Stomach smooth muscle (tissue), 2 donors: ENCODE results near the gene GPR176.

Experiments used
- H3K27ac ChIP-seq: one replicate; pipeline ENCODE4 v1.7.0; 2013; ENCODE audit warnings: mild to moderate bottlenecking, low read length, inconsistent platforms
- H3K27me3 ChIP-seq, 2 donors: one replicate each; pipeline ENCODE4 v1.7.0; 2013; ENCODE audit warnings: low read length in 2 of 2; ENCODE audit not compliant: insufficient read depth in 2 of 2, control insufficient read depth in 1 of 2
- H3K36me3 ChIP-seq, 2 donors: one replicate each; pipeline ENCODE4 v1.7.0; 2013; ENCODE audit warnings: low read length in 2 of 2; ENCODE audit not compliant: control insufficient read depth in 2 of 2, insufficient read depth in 2 of 2
- H3K4me1 ChIP-seq: one replicate; pipeline ENCODE4 v1.7.0; 2013; ENCODE audit warnings: low read length; ENCODE audit not compliant: control insufficient read depth, insufficient read depth
- H3K4me3 ChIP-seq, 2 donors: one replicate each; pipeline ENCODE4 v1.7.0; 2013; ENCODE audit warnings: low read length in 2 of 2
- H3K9ac ChIP-seq, 2 donors: one replicate each; pipeline ENCODE4 v1.7.0; 2013; ENCODE audit warnings: low read length in 2 of 2, mild to moderate bottlenecking in 1 of 2
- H3K9me3 ChIP-seq, 2 donors: one replicate each; pipeline ENCODE4 v1.7.0; 2013; ENCODE audit warnings: low read length in 2 of 2; ENCODE audit not compliant: control insufficient read depth in 2 of 2
- donor health status: healthy.
- donor health status: Pancreatic carcinoma.

The GPR176 gene

DNA sequence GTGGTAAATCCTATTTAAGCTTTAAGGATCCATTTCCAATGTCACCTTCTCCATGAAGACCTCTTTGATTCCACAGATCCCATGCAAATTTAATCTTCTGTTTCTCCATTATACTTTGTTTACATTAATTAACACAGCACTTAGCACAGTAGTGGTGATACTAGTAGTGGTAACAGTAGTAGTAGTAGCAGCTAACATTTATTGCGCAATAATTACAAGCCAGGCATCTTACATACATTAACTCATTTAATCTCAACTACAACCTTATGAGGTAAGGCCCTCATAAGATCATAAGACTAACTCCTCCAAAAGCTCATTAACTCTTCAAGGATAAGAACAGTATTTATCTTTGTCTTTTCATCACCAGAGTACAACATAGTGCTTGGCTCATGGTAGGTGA is 82.6 kb downstream of the GPR176 start:
- H3K9ac ChIP-seq: no peak overlapping the region
- H3K9me3 ChIP-seq: no peaks in the 10 kb centered on the region
- H3K36me3 ChIP-seq: no peaks in the 10 kb centered on the region
- no peak overlapping the region for H3K27ac ChIP-seq
- H3K27me3 ChIP-seq: no peaks in the 10 kb centered on the region
- H3K4me3 ChIP-seq: no peak overlapping the region
- no peaks in the 10 kb centered on the region for H3K4me1 ChIP-seq

DNA sequence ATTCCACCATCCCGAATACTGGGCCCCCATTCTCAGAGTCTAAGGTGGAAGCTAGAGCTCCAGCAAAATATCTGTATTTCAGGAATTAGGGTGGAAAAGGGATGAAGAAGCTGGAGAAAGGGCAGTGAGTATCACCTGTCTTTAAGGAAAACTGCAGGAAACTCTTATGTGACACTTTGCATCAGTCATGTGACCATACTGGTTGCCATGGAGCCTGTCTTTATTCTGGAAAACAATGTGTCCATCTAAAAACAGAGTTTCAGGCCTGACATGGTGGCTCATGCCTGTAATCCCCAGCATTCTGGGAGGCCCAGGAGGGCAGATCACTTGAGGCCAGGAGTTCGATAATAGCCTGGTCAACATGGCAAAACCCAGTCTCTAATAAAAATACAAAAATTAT is 84.5 kb downstream of the GPR176 start:
- no peak overlapping the region for H3K4me3 ChIP-seq
- no peaks in the 10 kb centered on the region for H3K27me3 ChIP-seq
- H3K27ac ChIP-seq: no peak overlapping the region
- H3K4me1 ChIP-seq: no peaks in the 10 kb centered on the region
- H3K9ac ChIP-seq: no peak overlapping the region
- H3K9me3 ChIP-seq: no peaks in the 10 kb centered on the region
- H3K36me3 ChIP-seq: no peaks in the 10 kb centered on the region

- no peaks in the 10 kb centered on the region for H3K4me1 ChIP-seq
- H3K9ac ChIP-seq: no peak overlapping the region
- no peaks in the 10 kb centered on the region for H3K36me3 ChIP-seq
- H3K9me3 ChIP-seq: no peaks in the 10 kb centered on the region
- no peaks in the 10 kb centered on the region for H3K27me3 ChIP-seq
- H3K27ac ChIP-seq: no peak overlapping the region
- no peak overlapping the region for H3K4me3 ChIP-seq
Measured at GRCh38 chr15:39834256-39834655, 85.8 kb downstream of the GPR176 start.

GRCh38 chr15:39833515-39833981 is 86.5 kb downstream of the GPR176 start:
- Histone ChIP-seq H3K27me3 (no peaks in the 10 kb centered on the region), H3K27ac (no peak overlapping the region), H3K36me3 (no peaks in the 10 kb centered on the region), H3K4me3 (no peak overlapping the region), H3K9ac (no peak overlapping the region), H3K4me1 (no peaks in the 10 kb centered on the region), H3K9me3 (no peaks in the 10 kb centered on the region)

GRCh38 chr15:39830166-39830565 is 89.9 kb downstream of the GPR176 start:
- H3K27ac ChIP-seq: no peak overlapping the region
- no peak overlapping the region for H3K4me3 ChIP-seq
- peaks cover 2% of the 10 kb centered on the region for H3K4me1 ChIP-seq
- no peak overlapping the region for H3K9ac ChIP-seq
- no peaks in the 10 kb centered on the region for H3K27me3 ChIP-seq
- no peaks in the 10 kb centered on the region for H3K36me3 ChIP-seq
- H3K9me3 ChIP-seq: no peaks in the 10 kb centered on the region

DNA sequence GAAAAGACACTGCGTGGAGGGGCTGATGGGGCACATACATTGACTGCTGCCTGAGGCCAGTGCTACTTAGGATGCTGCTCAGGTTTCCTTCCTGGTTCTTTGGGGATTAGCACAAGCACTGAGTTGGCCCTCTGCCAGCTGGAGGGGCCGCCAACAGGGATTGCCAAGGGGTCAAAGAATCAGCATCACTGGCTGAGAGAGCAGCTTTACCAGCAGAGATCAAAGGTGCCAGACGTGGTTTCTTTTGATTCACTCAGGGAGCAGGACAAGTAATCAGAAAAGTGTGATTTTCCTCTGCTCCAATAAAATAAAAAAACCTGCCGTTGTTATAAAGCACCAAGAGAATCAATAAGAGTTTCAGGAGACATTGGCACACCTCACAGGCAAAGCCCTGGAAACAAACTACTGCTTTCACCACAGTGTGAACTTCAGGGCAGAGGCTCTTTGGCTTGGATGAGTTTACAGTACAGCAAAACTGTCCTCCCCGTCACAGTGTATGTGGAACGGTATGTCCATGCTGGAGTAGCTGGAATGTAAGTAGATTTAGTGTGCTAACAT is 91.6 kb downstream of the GPR176 start:
- Histone ChIP-seq H3K9me3 (no peaks in the 10 kb centered on the region), H3K36me3 (no peaks in the 10 kb centered on the region), H3K27ac (no peak overlapping the region), H3K27me3 (no peaks in the 10 kb centered on the region), H3K9ac (no peak overlapping the region), H3K4me3 (no peak overlapping the region), H3K4me1 (peaks cover 2% of the 10 kb centered on the region)

GRCh38 chr15:39826975-39827374 is 93.1 kb downstream of the GPR176 start:
- no peaks in the 10 kb centered on the region for H3K27me3 ChIP-seq
- no peak overlapping the region for H3K9ac ChIP-seq
- H3K4me1 ChIP-seq: peaks cover 2% of the 10 kb centered on the region
- no peaks in the 10 kb centered on the region for H3K9me3 ChIP-seq
- H3K4me3 ChIP-seq: no peak overlapping the region
- no peak overlapping the region for H3K27ac ChIP-seq
- H3K36me3 ChIP-seq: no peaks in the 10 kb centered on the region

DNA sequence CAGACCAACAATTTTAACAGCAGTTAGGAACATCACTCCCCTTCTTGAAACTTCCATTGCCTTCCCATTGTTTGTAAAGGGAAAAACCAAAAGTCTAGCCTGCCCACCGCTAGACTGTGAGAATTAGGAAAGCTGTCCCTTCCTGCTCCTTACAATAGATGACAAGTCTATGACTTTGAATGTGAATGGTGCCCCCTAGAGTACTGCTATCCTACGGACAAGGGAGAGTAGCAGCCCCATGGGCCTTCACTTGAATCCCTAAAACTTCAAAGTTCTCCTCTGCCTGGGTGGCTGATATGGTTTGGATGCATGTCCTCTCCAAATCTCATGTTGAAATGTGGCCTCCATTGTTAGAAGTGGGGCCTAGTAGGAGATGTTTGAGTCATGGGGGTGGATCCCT is 96.4 kb downstream of the GPR176 start:
- Histone ChIP-seq H3K9me3 (no peaks in the 10 kb centered on the region), H3K4me1 (peaks cover 2% of the 10 kb centered on the region), H3K4me3 (no peak overlapping the region), H3K27ac (no peak overlapping the region), H3K36me3 (no peaks in the 10 kb centered on the region), H3K9ac (no peak overlapping the region), H3K27me3 (no peaks in the 10 kb centered on the region)

- Histone ChIP-seq H3K4me1 (no peaks in the 10 kb centered on the region), H3K9me3 (no peaks in the 10 kb centered on the region), H3K36me3 (no peaks in the 10 kb centered on the region), H3K9ac (no peak overlapping the region), H3K27ac (no peak overlapping the region), H3K27me3 (no peaks in the 10 kb centered on the region), H3K4me3 (no peak overlapping the region)
Measured at GRCh38 chr15:39820050-39820602, 99.9 kb downstream of the GPR176 start.

DNA sequence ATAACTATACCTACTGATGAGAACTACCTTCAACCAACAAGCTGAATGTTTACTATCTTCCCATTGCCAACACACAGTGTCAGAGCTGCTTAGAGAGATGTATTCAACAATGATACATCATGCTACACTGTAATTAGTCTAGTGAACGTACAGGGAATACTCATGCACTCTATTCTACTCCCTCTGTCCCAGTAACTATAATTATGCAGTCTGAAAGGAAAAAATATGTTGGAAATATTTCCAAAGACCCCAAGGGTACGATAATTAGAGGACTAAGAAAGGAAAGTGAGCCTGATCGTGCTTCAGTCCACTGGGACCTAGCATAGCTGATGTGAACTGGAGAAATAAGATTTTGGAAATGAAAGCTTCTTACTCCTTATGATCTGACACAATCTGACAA is 100.5 kb downstream of the GPR176 start:
- no peak overlapping the region for H3K27ac ChIP-seq
- no peak overlapping the region for H3K4me3 ChIP-seq
- H3K4me1 ChIP-seq: no peaks in the 10 kb centered on the region
- no peak overlapping the region for H3K9ac ChIP-seq
- no peaks in the 10 kb centered on the region for H3K27me3 ChIP-seq
- no peaks in the 10 kb centered on the region for H3K9me3 ChIP-seq
- H3K36me3 ChIP-seq: no peaks in the 10 kb centered on the region

DNA sequence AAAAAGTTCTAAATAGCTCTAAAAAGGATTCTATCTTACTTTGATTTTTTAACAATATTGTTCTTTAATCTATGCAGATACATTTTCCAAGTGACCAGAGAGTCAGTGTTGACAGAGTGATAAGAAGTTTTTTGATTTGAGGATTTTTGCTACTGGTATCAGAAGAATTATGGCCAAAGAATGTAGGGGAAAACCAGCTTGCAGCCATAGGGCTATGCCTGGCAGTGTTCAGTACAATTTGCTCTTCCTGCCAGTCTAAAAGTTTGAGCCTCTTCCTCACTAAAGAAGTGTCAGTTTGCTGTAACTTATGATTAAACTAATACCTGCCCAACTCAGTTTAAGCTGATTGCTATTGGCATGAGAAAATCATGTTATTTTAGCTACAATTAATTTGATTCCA is 102.2 kb downstream of the GPR176 start:
- H3K9ac ChIP-seq: no peak overlapping the region
- no peaks in the 10 kb centered on the region for H3K36me3 ChIP-seq
- no peaks in the 10 kb centered on the region for H3K9me3 ChIP-seq
- no peak overlapping the region for H3K4me3 ChIP-seq
- H3K27ac ChIP-seq: no peak overlapping the region
- H3K4me1 ChIP-seq: no peaks in the 10 kb centered on the region
- H3K27me3 ChIP-seq: no peaks in the 10 kb centered on the region
